ENCODE results near the gene MAP1B.

DNA sequence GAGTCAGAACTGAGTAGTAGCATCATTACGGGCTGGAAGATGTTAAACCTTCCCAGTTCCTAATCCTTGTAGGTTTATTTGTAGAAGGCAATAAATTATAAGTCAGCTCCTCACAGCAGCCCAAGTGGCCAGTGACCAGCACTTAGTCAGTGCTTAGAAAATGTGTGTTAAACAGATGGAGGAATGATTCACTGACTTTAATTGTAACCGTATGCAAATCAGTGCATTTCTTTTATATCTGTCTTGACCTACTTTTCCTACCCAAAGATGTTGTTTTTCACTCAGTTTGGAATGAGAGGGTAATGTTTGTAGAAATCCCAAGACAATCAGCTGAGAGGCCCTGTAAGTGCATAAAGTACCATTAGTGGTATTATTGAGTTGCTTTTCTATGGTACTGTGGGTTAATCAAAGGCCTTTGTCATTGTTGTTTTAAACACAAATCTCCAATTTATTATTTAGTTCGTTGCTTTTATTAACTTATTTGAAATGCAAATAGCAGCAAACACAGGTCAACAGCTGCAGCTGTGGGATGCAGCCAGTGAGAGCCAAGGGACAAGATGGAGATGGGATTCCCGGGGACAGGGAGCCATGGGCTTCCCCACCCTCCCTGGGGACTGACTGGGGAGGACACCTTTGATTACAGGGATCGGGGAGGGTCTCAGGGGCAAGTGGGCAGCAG is 49.8 kb downstream of the MAP1B start:
- TF ChIP-seq, protein P1, sequence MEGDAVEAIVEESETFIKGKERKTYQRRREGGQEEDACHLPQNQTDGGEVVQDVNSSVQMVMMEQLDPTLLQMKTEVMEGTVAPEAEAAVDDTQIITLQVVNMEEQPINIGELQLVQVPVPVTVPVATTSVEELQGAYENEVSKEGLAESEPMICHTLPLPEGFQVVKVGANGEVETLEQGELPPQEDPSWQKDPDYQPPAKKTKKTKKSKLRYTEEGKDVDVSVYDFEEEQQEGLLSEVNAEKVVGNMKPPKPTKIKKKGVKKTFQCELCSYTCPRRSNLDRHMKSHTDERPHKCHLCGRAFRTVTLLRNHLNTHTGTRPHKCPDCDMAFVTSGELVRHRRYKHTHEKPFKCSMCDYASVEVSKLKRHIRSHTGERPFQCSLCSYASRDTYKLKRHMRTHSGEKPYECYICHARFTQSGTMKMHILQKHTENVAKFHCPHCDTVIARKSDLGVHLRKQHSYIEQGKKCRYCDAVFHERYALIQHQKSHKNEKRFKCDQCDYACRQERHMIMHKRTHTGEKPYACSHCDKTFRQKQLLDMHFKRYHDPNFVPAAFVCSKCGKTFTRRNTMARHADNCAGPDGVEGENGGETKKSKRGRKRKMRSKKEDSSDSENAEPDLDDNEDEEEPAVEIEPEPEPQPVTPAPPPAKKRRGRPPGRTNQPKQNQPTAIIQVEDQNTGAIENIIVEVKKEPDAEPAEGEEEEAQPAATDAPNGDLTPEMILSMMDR (conservative IDR thresholded peaks at IDR 0.05; ENCODE audit: low read depth, low read length) = no peak
- no peak for TF ChIP-seq EZH2 (IDR thresholded peaks at IDR 0.05; ENCODE audit: borderline replicate concordance, low read depth, low read length, poor library complexity, severe bottlenecking)
